ENCODE data around the gene ZIC1.
A peak's percentile ranks its signal among the peaks of the same experiment; 100 is the strongest.

ZIC1 gene

DNA sequence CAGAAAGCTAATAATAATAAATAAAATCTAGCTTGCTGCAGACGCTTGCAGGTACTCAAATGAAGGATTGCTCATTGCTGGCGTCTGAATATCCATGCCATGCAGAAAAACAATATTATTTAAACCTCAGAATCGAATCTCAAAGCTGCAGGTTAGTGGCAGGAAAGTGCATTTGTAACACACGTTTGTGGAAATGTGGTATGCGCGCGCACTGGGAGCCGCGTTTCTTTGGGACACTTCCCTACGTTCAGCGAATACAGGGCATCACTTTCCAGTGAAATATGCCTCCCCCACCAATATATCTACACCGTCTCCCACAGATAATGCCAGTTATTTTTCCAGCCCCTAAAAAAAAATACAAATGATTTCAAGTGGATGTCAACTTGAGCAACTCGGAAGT is 39.9 kb upstream of the ZIC1 start:
- H3K36me3 ChIP-seq (ENCODE audit: control insufficient read depth, insufficient read depth, low read length) = no peaks in the 10 kb centered on the region
- H3K9ac ChIP-seq (ENCODE audit: low read depth, low read length) = no peak overlapping the region
- H3K27ac ChIP-seq (ENCODE audit: low read depth, low read length) = no peak overlapping the region
- peaks cover 54% of the 10 kb centered on the region for H3K4me1 ChIP-seq (ENCODE audit: control insufficient read depth, insufficient read depth, low read length)
- no peaks in the 10 kb centered on the region for H3K9me3 ChIP-seq (ENCODE audit: control insufficient read depth, insufficient read depth, low read length)
- H3K27me3 ChIP-seq (ENCODE audit: control insufficient read depth, insufficient read depth, low read length) = peaks cover 100% of the 10 kb centered on the region
- H3K4me3 ChIP-seq (ENCODE audit: low read depth, low read length) = no peak overlapping the region

- Histone ChIP-seq H3K4me3 (ENCODE audit: low read depth, low read length) (no peak overlapping the region), H3K27ac (ENCODE audit: low read depth, low read length) (no peak overlapping the region), H3K9me3 (ENCODE audit: control insufficient read depth, insufficient read depth, low read length) (no peaks in the 10 kb centered on the region), H3K9ac (ENCODE audit: low read depth, low read length) (no peak overlapping the region), H3K4me1 (ENCODE audit: control insufficient read depth, insufficient read depth, low read length) (peaks cover 54% of the 10 kb centered on the region), H3K27me3 (ENCODE audit: control insufficient read depth, insufficient read depth, low read length) (peaks cover 100% of the 10 kb centered on the region), H3K36me3 (ENCODE audit: control insufficient read depth, insufficient read depth, low read length) (no peaks in the 10 kb centered on the region)
Observed at GRCh38 chr3:147369661-147370123, 39.5 kb upstream of the ZIC1 start.

- H3K4me1 ChIP-seq (ENCODE audit: control insufficient read depth, insufficient read depth, low read length) = peaks cover 58% of the 10 kb centered on the region
- H3K27ac ChIP-seq (ENCODE audit: low read depth, low read length) = no peak overlapping the region
- H3K4me3 ChIP-seq (ENCODE audit: low read depth, low read length) = no peak overlapping the region
- H3K27me3 ChIP-seq (ENCODE audit: control insufficient read depth, insufficient read depth, low read length) = peaks cover 100% of the 10 kb centered on the region
- H3K36me3 ChIP-seq (ENCODE audit: control insufficient read depth, insufficient read depth, low read length) = no peaks in the 10 kb centered on the region
- H3K9me3 ChIP-seq (ENCODE audit: control insufficient read depth, insufficient read depth, low read length) = no peaks in the 10 kb centered on the region
- H3K9ac ChIP-seq (ENCODE audit: low read depth, low read length) = no peak overlapping the region
Observed at GRCh38 chr3:147370349-147370748, 38.8 kb upstream of the ZIC1 start.

GRCh38 chr3:147371140-147371539 is 38.0 kb upstream of the ZIC1 start:
- no peak overlapping the region for H3K9ac ChIP-seq (ENCODE audit: low read depth, low read length)
- H3K4me3 ChIP-seq (ENCODE audit: low read depth, low read length) = 0 out of 2 replicates have a peak overlapping the region, but pooled peaks have one; percentile 26
- H3K27ac ChIP-seq (ENCODE audit: low read depth, low read length) = no peak overlapping the region
- no peaks in the 10 kb centered on the region for H3K36me3 ChIP-seq (ENCODE audit: control insufficient read depth, insufficient read depth, low read length)
- peaks cover 58% of the 10 kb centered on the region for H3K4me1 ChIP-seq (ENCODE audit: control insufficient read depth, insufficient read depth, low read length)
- no peaks in the 10 kb centered on the region for H3K9me3 ChIP-seq (ENCODE audit: control insufficient read depth, insufficient read depth, low read length)
- H3K27me3 ChIP-seq (ENCODE audit: control insufficient read depth, insufficient read depth, low read length) = peaks cover 100% of the 10 kb centered on the region

DNA sequence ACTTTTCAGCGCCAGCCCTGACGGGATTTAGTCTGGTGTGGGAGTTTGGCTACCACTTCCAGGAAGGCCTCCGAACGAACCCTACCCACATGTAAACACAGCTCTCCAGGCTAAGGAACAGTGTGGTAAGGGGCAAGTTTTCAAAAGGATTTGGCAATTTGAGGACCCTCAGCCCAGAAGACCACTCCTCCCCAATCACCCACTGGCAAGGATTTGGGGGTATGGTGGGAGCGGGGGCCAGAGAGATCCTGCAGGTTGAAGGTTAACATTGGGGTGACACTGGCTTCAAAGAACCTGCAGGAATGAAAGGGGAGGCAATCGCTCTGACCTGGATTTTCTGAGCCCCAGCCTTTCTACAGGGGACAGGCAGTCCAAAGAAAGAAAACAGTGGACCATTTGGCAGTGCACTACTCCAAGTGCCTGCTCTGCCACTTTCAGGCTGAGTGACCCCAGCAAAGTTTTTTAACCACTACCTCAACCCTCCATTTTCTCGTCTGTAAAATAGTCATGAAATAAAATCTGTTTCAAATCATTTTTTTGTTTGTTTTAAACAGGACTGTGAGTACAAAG is 37.3 kb upstream of the ZIC1 start:
- Histone ChIP-seq H3K27me3 (ENCODE audit: control insufficient read depth, insufficient read depth, low read length) (peaks cover 100% of the 10 kb centered on the region), H3K4me1 (ENCODE audit: control insufficient read depth, insufficient read depth, low read length) (peaks cover 63% of the 10 kb centered on the region), H3K36me3 (ENCODE audit: control insufficient read depth, insufficient read depth, low read length) (no peaks in the 10 kb centered on the region), H3K27ac (ENCODE audit: low read depth, low read length) (no peak overlapping the region), H3K9ac (ENCODE audit: low read depth, low read length) (no peak overlapping the region), H3K9me3 (ENCODE audit: control insufficient read depth, insufficient read depth, low read length) (no peaks in the 10 kb centered on the region), H3K4me3 (ENCODE audit: low read depth, low read length) (no peak overlapping the region)

DNA sequence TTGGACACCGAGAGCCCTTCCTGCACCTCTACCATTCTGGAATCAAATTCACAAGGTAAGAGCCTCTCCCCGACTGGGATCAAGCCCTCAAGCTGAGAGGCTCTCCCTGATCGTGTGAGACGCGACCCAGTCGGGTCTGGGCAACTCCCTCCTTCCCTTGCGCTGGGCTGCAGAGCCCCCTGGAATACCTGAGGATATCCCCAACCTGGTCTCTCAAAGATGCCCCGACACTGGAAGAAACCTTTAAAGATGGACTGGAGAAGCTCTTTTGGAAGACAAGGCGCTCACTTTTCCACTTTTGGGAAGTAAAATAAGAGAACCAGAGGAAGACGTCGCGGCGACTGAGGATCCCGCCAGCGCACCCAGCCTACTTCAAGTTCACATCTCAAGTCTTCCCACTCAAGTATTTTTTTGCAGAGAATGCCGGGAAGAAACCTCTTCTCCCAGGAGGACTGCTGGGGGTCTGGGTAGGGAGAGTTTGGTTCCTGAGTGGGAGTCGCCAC is 36.6 kb upstream of the ZIC1 start:
- Histone ChIP-seq H3K27me3 (ENCODE audit: control insufficient read depth, insufficient read depth, low read length) (peaks cover 100% of the 10 kb centered on the region), H3K4me3 (ENCODE audit: low read depth, low read length) (no peak overlapping the region), H3K9ac (ENCODE audit: low read depth, low read length) (no peak overlapping the region), H3K9me3 (ENCODE audit: control insufficient read depth, insufficient read depth, low read length) (no peaks in the 10 kb centered on the region), H3K4me1 (ENCODE audit: control insufficient read depth, insufficient read depth, low read length) (peaks cover 66% of the 10 kb centered on the region), H3K27ac (ENCODE audit: low read depth, low read length) (no peak overlapping the region), H3K36me3 (ENCODE audit: control insufficient read depth, insufficient read depth, low read length) (no peaks in the 10 kb centered on the region)

DNA sequence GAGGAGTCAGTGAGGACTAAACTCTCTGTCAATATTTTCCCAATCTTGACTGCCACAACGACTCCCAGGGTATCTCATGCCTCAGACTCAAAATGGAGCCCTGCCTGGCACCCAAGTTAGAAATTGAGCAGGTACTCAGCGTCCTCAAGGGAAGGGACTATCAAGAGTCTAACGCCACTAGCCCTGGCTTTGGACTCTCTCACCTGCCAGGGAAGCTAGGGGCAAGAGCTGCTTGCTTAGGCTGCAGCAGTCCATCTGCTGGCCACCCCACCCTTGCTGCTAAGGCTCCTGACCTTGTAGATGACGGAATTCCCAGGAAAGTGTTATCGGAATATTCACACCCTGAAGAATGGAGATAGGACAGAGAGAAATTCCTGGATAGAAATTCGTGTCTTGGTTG is 35.9 kb upstream of the ZIC1 start:
- Histone ChIP-seq H3K4me1 (ENCODE audit: control insufficient read depth, insufficient read depth, low read length) (peaks cover 62% of the 10 kb centered on the region), H3K9me3 (ENCODE audit: control insufficient read depth, insufficient read depth, low read length) (no peaks in the 10 kb centered on the region), H3K9ac (ENCODE audit: low read depth, low read length) (no peak overlapping the region), H3K27me3 (ENCODE audit: control insufficient read depth, insufficient read depth, low read length) (peaks cover 97% of the 10 kb centered on the region), H3K4me3 (ENCODE audit: low read depth, low read length) (no peak overlapping the region), H3K36me3 (ENCODE audit: control insufficient read depth, insufficient read depth, low read length) (no peaks in the 10 kb centered on the region), H3K27ac (ENCODE audit: low read depth, low read length) (no peak overlapping the region)

- no peaks in the 10 kb centered on the region for H3K9me3 ChIP-seq (ENCODE audit: control insufficient read depth, insufficient read depth, low read length)
- peaks cover 97% of the 10 kb centered on the region for H3K27me3 ChIP-seq (ENCODE audit: control insufficient read depth, insufficient read depth, low read length)
- H3K4me3 ChIP-seq (ENCODE audit: low read depth, low read length) = peak overlapping the region; percentile 57
- no peak overlapping the region for H3K9ac ChIP-seq (ENCODE audit: low read depth, low read length)
- H3K27ac ChIP-seq (ENCODE audit: low read depth, low read length) = peak overlapping the region; percentile 88
- no peaks in the 10 kb centered on the region for H3K36me3 ChIP-seq (ENCODE audit: control insufficient read depth, insufficient read depth, low read length)
- H3K4me1 ChIP-seq (ENCODE audit: control insufficient read depth, insufficient read depth, low read length) = peaks cover 62% of the 10 kb centered on the region
Observed at GRCh38 chr3:147377412-147378367, 31.5 kb upstream of the ZIC1 start.

- Histone ChIP-seq H3K36me3 (ENCODE audit: control insufficient read depth, insufficient read depth, low read length) (no peaks in the 10 kb centered on the region), H3K9me3 (ENCODE audit: control insufficient read depth, insufficient read depth, low read length) (no peaks in the 10 kb centered on the region), H3K27ac (ENCODE audit: low read depth, low read length) (no peak overlapping the region), H3K27me3 (ENCODE audit: control insufficient read depth, insufficient read depth, low read length) (peaks cover 97% of the 10 kb centered on the region), H3K9ac (ENCODE audit: low read depth, low read length) (no peak overlapping the region), H3K4me1 (ENCODE audit: control insufficient read depth, insufficient read depth, low read length) (peaks cover 75% of the 10 kb centered on the region), H3K4me3 (ENCODE audit: low read depth, low read length) (no peak overlapping the region)
Observed at GRCh38 chr3:147379651-147380050, 29.5 kb upstream of the ZIC1 start.

GRCh38 chr3:147380387-147380951 is 28.7 kb upstream of the ZIC1 start:
- Histone ChIP-seq H3K4me1 (ENCODE audit: control insufficient read depth, insufficient read depth, low read length) (peaks cover 76% of the 10 kb centered on the region), H3K27me3 (ENCODE audit: control insufficient read depth, insufficient read depth, low read length) (peaks cover 97% of the 10 kb centered on the region), H3K4me3 (ENCODE audit: low read depth, low read length) (no peak overlapping the region), H3K9me3 (ENCODE audit: control insufficient read depth, insufficient read depth, low read length) (no peaks in the 10 kb centered on the region), H3K9ac (ENCODE audit: low read depth, low read length) (no peak overlapping the region), H3K36me3 (ENCODE audit: control insufficient read depth, insufficient read depth, low read length) (no peaks in the 10 kb centered on the region), H3K27ac (ENCODE audit: low read depth, low read length) (peak overlapping the region; percentile 15)

DNA sequence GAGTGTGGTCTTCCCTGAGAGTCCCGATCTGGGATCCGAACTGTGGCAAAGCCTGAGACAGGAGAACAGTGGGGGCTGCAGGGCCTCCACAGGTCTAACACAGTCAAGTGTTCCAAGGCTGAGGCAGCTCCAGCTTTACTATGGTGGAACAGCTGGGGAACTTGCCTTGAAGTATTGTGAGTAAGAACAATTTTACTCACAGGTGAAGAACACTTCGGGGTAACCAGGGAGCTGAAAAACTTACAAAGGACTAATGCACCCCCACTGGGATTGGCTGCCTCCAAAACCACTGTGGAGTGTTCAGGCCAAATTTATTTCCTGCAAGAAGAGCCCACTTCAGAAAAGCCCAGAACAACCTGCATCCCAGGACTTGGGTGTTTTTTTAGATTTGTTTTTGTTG is 28.2 kb upstream of the ZIC1 start:
- H3K9ac ChIP-seq (ENCODE audit: low read depth, low read length) = no peak overlapping the region
- H3K27ac ChIP-seq (ENCODE audit: low read depth, low read length) = no peak overlapping the region
- H3K9me3 ChIP-seq (ENCODE audit: control insufficient read depth, insufficient read depth, low read length) = no peaks in the 10 kb centered on the region
- peaks cover 97% of the 10 kb centered on the region for H3K27me3 ChIP-seq (ENCODE audit: control insufficient read depth, insufficient read depth, low read length)
- no peak overlapping the region for H3K4me3 ChIP-seq (ENCODE audit: low read depth, low read length)
- H3K36me3 ChIP-seq (ENCODE audit: control insufficient read depth, insufficient read depth, low read length) = no peaks in the 10 kb centered on the region
- peaks cover 76% of the 10 kb centered on the region for H3K4me1 ChIP-seq (ENCODE audit: control insufficient read depth, insufficient read depth, low read length)
